Activated CD8-positive, alpha-beta T cell treated with anti-CD3 and anti-CD28 coated beads, Interleukin-2, amount 10 ng/mL, durations not matched to agents 7 days and 5 days (primary cell): ENCODE data around the gene LCNL1. TPM values are rescaled to one million over a fixed set of nuclear protein-coding genes. Genes with fewer than 3 reads are reported as not detected.

Source experiments
- ATAC-seq: fragments of 150-1000 bp; cut with Tn5 transposase; one replicate; pipeline ENCODE4 v1.10.0; 2021; ENCODE audit warnings: moderate library complexity
- CTCF ChIA-PET: fragments of 350-600 bp; sonication (Branson Sonifier 250); formaldehyde crosslinking; loops from one replicate; lab custom pipeline; 2021; ENCODE audit warnings: antibody characterized with exemption; lab: Charles Lee
- POLR2A ChIA-PET: fragments of 350-600 bp; sonication (Branson Sonifier 250); formaldehyde crosslinking; loops from one replicate; lab custom pipeline; 2021; ENCODE audit warnings: antibody characterized with exemption; lab: Charles Lee
- DNase-seq: peaks from one replicate; pipeline ENCODE4 v3.0.0-alpha.2; 2020
- H3K27ac Mint-ChIP-seq: one replicate; pipeline ENCODE4 v1.8.0; 2021; ENCODE audit warnings: mild to moderate bottlenecking, mixed read lengths
- H3K27me3 Mint-ChIP-seq: one replicate; pipeline ENCODE4 v1.8.0; 2021; ENCODE audit warnings: low read depth, mixed read lengths
- H3K36me3 Mint-ChIP-seq: one replicate; pipeline ENCODE4 v1.8.0; 2021; ENCODE audit warnings: low read depth, mixed read lengths
- H3K4me1 Mint-ChIP-seq: one replicate; pipeline ENCODE4 v1.8.0; 2021; ENCODE audit warnings: low read depth, mixed read lengths
- H3K4me3 Mint-ChIP-seq: one replicate; pipeline ENCODE4 v1.8.0; 2021; ENCODE audit warnings: mild to moderate bottlenecking, mixed read lengths
- H3K9me3 Mint-ChIP-seq: one replicate; pipeline ENCODE4 v1.8.0; 2022; ENCODE audit warnings: mixed read lengths; ENCODE audit not compliant: insufficient read depth
- total RNA-seq, 2 experiments: library from RNA; stranded (reverse); gene quantifications; one replicate each; pipeline ENCODE4 v1.2.3, GENCODE V29; 2021

Gene LCNL1
- total RNA-seq, 2 experiments from 2014 or later: not detected

GRCh38 chr9:136992819-136993369, 10.1 kb downstream of the LCNL1 start:
- no peak for DNase-seq
- peaks cover 10% of the 10 kb centered on the region for H3K36me3 Mint-ChIP-seq
- H3K27ac Mint-ChIP-seq: peak overlapping the region; percentile 87
- H3K4me3 Mint-ChIP-seq: peak overlapping the region; percentile 84
- peaks cover 12% of the 10 kb centered on the region for H3K27me3 Mint-ChIP-seq
- no peak for ATAC-seq
- ChIA-PET POLR2A (interaction anchor here (0.6 to 1.9 kb wide), 5 partner anchors 11 to 476 kb away, joined by 3 to 7 read pairs (median 4); no protein-coding TSS in a partner anchor), CTCF (interaction anchor here (0.7 to 4.2 kb wide), 11 partner anchors 12 to 150 kb away, joined by 3 to 40 read pairs (median 5); partner anchors contain the start of genes ABCA2 and AJM1)
- H3K9me3 Mint-ChIP-seq: no peaks in the 10 kb centered on the region
- peaks cover 44% of the 10 kb centered on the region for H3K4me1 Mint-ChIP-seq

GRCh38 chr9:136994180-136994887, 11.5 kb downstream of the LCNL1 start:
- no peak for ATAC-seq
- H3K27ac Mint-ChIP-seq: no peak overlapping the region
- POLR2A ChIA-PET: no interaction called here
- CTCF ChIA-PET: interaction anchor here (1.4 to 4.2 kb wide), 3 partner anchors 34 to 46 kb away, joined by 6 to 40 read pairs (median 28); partner anchors contain the start of gene ABCA2
- H3K4me3 Mint-ChIP-seq: peak overlapping the region; percentile 84
- peaks cover 58% of the 10 kb centered on the region for H3K4me1 Mint-ChIP-seq
- DNase-seq: no peak
- H3K36me3 Mint-ChIP-seq: peaks cover 10% of the 10 kb centered on the region
- no peaks in the 10 kb centered on the region for H3K9me3 Mint-ChIP-seq
- H3K27me3 Mint-ChIP-seq: peaks cover 7% of the 10 kb centered on the region

DNA sequence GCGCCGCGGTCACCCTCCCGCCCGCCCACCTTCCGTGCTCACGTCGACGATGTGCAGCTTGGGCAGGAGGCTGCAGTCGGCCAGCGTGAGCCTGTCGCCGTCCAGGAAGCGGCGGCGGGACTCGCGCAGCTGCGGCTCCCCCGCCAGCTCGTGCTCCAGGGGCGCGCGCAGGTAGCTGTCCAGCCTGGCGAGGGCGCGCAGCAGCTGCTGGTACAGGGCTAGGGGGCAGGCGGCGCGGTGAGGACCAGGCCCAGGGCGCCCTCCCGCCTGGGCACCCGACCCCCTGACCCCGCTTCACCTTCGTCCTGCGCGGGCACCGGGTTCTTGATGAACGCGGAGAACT, 12.1 kb downstream of the LCNL1 start:
- Mint-ChIP-seq H3K27ac (no peak overlapping the region), H3K4me3 (no peak overlapping the region), H3K9me3 (no peaks in the 10 kb centered on the region), H3K27me3 (peaks cover 4% of the 10 kb centered on the region), H3K36me3 (peaks cover 10% of the 10 kb centered on the region), H3K4me1 (peaks cover 62% of the 10 kb centered on the region)
- DNase-seq: no peak
- no peak for ATAC-seq
- ChIA-PET CTCF (no interaction called here), POLR2A (no interaction called here)

- no peak overlapping the region for H3K4me3 Mint-ChIP-seq
- peaks cover 67% of the 10 kb centered on the region for H3K4me1 Mint-ChIP-seq
- POLR2A ChIA-PET: interaction anchor here (1.0 kb wide), 1 partner anchor 85 kb away, joined by 3 read pairs; no protein-coding TSS in a partner anchor
Measured at GRCh38 chr9:136995362-136995761, 12.6 kb downstream of the LCNL1 start.

GRCh38 chr9:136995772-136996311, 13.0 kb downstream of the LCNL1 start:
- H3K36me3 Mint-ChIP-seq: peaks cover 10% of the 10 kb centered on the region
- no peaks in the 10 kb centered on the region for H3K27me3 Mint-ChIP-seq
- ATAC-seq (no peak), DNase-seq (no peak)
- peak overlapping the region; percentile 46 for H3K4me3 Mint-ChIP-seq
- peaks cover 70% of the 10 kb centered on the region for H3K4me1 Mint-ChIP-seq
- no peaks in the 10 kb centered on the region for H3K9me3 Mint-ChIP-seq
- POLR2A ChIA-PET: interaction anchor here (0.5 to 1.0 kb wide), 2 partner anchors 86 to 206 kb away, joined by 3 read pairs; no protein-coding TSS in a partner anchor
- CTCF ChIA-PET: interaction anchor here (0.8 to 5.8 kb wide), 7 partner anchors 32 to 203 kb away, joined by 3 to 43 read pairs (median 6); partner anchors contain the start of genes ABCA2, AJM1 and NPDC1
- H3K27ac Mint-ChIP-seq: peak overlapping the region; percentile 87

More at GRCh38 chr9:136995362-136995761, 12.6 kb downstream of the LCNL1 start:
- DNase-seq: no peak
- Mint-ChIP-seq H3K9me3 (no peaks in the 10 kb centered on the region), H3K36me3 (peaks cover 10% of the 10 kb centered on the region), H3K27me3 (no peaks in the 10 kb centered on the region), H3K27ac (no peak overlapping the region)
- no peak for ATAC-seq
- CTCF ChIA-PET: interaction anchor here (0.9 to 5.8 kb wide), 6 partner anchors 32 to 153 kb away, joined by 3 to 43 read pairs (median 6); partner anchors contain the start of genes ABCA2, AJM1 and NPDC1

GRCh38 chr9:136996361-136997292, 13.8 kb downstream of the LCNL1 start, which contains the start of gene CLIC3:
TSS of gene CLIC3 (minus strand) at chr9:136996568. CDS start at chr9:136996543, 25 bp downstream.
- ChIA-PET POLR2A (interaction anchor here (0.5 to 1.0 kb wide), 2 partner anchors 87 to 206 kb away, joined by 3 read pairs; no protein-coding TSS in a partner anchor), CTCF (interaction anchor here (0.8 to 5.8 kb wide), 7 partner anchors 31 to 204 kb away, joined by 3 to 43 read pairs (median 6); partner anchors contain the start of genes ABCA2, AJM1 and NPDC1)
- H3K4me1 Mint-ChIP-seq: peaks cover 70% of the 10 kb centered on the region
- H3K27ac Mint-ChIP-seq: peak within 1 kb of the TSS; percentile 87
- H3K9me3 Mint-ChIP-seq: no peaks in the 10 kb centered on the region
- ATAC-seq (peak; percentile 20), DNase-seq (peak; percentile 78)
- no peaks in the 10 kb centered on the region for H3K27me3 Mint-ChIP-seq
- H3K36me3 Mint-ChIP-seq: peaks cover 10% of the 10 kb centered on the region
- H3K4me3 Mint-ChIP-seq: peak within 1 kb of the TSS; percentile 46

- Mint-ChIP-seq H3K27ac (peak overlapping the region; percentile 87), H3K27me3 (no peaks in the 10 kb centered on the region), H3K36me3 (peaks cover 10% of the 10 kb centered on the region), H3K4me3 (peak overlapping the region; percentile 50), H3K9me3 (no peaks in the 10 kb centered on the region), H3K4me1 (peaks cover 69% of the 10 kb centered on the region)
- CTCF ChIA-PET: interaction anchor here (1.1 to 5.8 kb wide), 3 partner anchors 32 to 155 kb away, joined by 3 to 43 read pairs (median 7); partner anchors contain the start of gene AJM1
- DNase-seq (no peak), ATAC-seq (no peak)
- POLR2A ChIA-PET: no interaction called here
Measured at GRCh38 chr9:136997371-136997770, 14.6 kb downstream of the LCNL1 start.

GRCh38 chr9:136997830-136998234, 15.0 kb downstream of the LCNL1 start:
- H3K36me3 Mint-ChIP-seq: peaks cover 10% of the 10 kb centered on the region
- H3K4me1 Mint-ChIP-seq: peaks cover 69% of the 10 kb centered on the region
- H3K4me3 Mint-ChIP-seq: peak overlapping the region; percentile 50
- ATAC-seq (no peak), DNase-seq (peak; percentile 65)
- ChIA-PET POLR2A (no interaction called here), CTCF (interaction anchor here (1.1 to 5.8 kb wide), 3 partner anchors 31 to 156 kb away, joined by 3 to 43 read pairs (median 7); partner anchors contain the start of gene AJM1)
- no peaks in the 10 kb centered on the region for H3K9me3 Mint-ChIP-seq
- peak overlapping the region; percentile 87 for H3K27ac Mint-ChIP-seq
- H3K27me3 Mint-ChIP-seq: no peaks in the 10 kb centered on the region

- H3K4me3 Mint-ChIP-seq: peak overlapping the region; percentile 55
- no peaks in the 10 kb centered on the region for H3K9me3 Mint-ChIP-seq
- peaks cover 60% of the 10 kb centered on the region for H3K4me1 Mint-ChIP-seq
- ATAC-seq: peak; percentile 54
- ChIA-PET CTCF (interaction anchor here (0.7 to 5.8 kb wide), 12 partner anchors 9 to 273 kb away, joined by 3 to 43 read pairs (median 4); partner anchors contain the start of genes ABCA2 and PAXX), POLR2A (interaction anchor here (0.6 to 1.3 kb wide), 6 partner anchors 9 to 320 kb away, joined by 3 to 5 read pairs (median 3); partner anchors contain the start of gene TUBB4B)
- H3K27ac Mint-ChIP-seq: peak overlapping the region; percentile 86
- H3K36me3 Mint-ChIP-seq: no peaks in the 10 kb centered on the region
- DNase-seq: peak; percentile 70
- no peaks in the 10 kb centered on the region for H3K27me3 Mint-ChIP-seq
Measured at GRCh38 chr9:137000177-137000930, 17.6 kb downstream of the LCNL1 start.
